Fibroblast of mammary gland (primary cell): ENCODE results near the gene UBE2Q2.
"Not testable (repeated sequence)": the region's sequence is repeated elsewhere in the genome, so short reads cannot be mapped to it uniquely, and the experiment has no call there.

Experiments
- DNase-seq: peaks from one replicate; pipeline ENCODE4 v3.0.0-alpha.2; 2010; ENCODE audit warnings: low read depth
- H3K4me3 ChIP-seq: 2 replicates; pipeline ENCODE4 v1.5.1; 2011; ENCODE audit warnings: low read depth, mild to moderate bottlenecking, low read length, moderate library complexity; ENCODE audit not compliant: control insufficient read depth
- TF ChIP-seq, protein P1 (sequence below): conservative IDR thresholded peaks from 2 replicates; pipeline ENCODE4 v1.5.1; 2011; ENCODE audit warnings: low read depth, low read length, inconsistent platforms; ENCODE audit not compliant: control insufficient read depth, insufficient read depth

The UBE2Q2 gene

DNA sequence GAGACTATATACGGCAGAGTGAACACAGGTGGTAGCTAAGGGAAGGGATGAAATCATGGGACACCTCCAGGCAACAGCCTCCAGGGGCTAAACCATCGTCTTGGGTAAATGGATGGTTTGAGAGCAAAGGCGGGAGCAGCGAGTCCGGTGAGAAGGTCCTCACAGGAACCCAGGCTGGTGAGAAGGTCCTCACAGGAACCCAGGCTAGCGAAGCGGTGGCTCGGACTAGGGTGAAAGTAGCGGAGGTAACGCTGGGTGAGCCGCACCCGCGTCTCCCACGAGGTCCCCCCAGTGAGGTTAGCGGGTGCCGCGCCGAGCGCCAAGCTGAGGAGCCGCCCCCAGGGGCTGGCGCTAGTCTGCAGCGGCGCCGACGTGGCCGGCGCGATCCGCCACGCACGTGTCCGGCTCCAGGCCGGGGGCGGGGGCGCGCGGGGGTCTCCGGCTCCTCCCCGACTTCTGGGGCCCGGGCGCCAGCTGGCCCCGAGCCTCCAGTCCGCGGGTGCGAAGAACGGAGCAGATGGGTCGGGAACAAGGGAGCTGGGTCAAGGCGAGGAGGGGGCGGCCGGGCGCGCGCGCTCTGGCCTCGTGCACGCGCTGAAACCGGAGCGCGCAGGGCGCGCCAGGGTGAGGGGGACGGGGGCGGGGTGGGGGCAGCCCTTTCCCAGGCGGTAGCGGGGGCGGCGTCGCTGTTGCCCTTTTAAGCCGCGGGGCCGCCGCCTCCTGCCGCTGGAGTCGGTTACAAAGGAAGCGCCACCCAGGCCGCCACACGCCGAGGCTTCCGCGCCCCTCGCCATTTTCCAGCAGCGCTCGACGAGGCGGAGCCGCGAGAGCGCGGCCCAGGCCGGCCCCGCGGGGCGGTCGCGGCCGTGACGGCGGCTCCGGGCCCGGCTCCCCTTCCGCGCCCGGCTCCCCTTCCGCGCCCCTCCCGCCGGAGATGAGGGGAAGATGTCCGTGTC lies at the start of gene UBE2Q2:
Gene UBE2Q2 (plus strand): TSS at position 726 of the 956 bp plus-strand sequence. CDS start 220 bp downstream, at position 946.
- DNase-seq = peak; percentile 68
- TF ChIP-seq, protein P1, sequence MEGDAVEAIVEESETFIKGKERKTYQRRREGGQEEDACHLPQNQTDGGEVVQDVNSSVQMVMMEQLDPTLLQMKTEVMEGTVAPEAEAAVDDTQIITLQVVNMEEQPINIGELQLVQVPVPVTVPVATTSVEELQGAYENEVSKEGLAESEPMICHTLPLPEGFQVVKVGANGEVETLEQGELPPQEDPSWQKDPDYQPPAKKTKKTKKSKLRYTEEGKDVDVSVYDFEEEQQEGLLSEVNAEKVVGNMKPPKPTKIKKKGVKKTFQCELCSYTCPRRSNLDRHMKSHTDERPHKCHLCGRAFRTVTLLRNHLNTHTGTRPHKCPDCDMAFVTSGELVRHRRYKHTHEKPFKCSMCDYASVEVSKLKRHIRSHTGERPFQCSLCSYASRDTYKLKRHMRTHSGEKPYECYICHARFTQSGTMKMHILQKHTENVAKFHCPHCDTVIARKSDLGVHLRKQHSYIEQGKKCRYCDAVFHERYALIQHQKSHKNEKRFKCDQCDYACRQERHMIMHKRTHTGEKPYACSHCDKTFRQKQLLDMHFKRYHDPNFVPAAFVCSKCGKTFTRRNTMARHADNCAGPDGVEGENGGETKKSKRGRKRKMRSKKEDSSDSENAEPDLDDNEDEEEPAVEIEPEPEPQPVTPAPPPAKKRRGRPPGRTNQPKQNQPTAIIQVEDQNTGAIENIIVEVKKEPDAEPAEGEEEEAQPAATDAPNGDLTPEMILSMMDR = no peak
- H3K4me3 ChIP-seq = peak within 1 kb of the TSS; percentile 81

DNA sequence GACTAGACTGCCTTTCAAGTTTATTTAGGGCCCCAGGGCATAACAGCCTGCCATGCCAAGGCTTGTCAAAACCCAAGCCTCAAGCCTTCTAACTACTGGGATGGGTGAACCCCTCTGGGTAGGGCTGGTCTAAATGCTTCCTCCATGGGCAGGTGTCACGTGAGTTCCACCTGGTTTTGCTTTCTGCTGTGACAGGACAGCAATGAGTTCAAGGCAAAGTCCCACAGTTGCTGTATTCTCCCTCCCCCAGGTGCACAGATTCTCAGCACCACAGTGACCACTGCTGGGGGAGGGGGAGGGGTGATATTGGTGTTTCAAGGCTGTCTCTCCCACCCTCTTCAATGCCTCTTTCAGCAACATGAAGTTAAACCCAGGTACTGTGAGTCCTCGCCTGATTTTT lies 46.9 kb upstream of the UBE2Q2 start:
- TF ChIP-seq, protein P1 = no peak
- no peak for DNase-seq
- H3K4me3 ChIP-seq = no peak overlapping the region

DNA sequence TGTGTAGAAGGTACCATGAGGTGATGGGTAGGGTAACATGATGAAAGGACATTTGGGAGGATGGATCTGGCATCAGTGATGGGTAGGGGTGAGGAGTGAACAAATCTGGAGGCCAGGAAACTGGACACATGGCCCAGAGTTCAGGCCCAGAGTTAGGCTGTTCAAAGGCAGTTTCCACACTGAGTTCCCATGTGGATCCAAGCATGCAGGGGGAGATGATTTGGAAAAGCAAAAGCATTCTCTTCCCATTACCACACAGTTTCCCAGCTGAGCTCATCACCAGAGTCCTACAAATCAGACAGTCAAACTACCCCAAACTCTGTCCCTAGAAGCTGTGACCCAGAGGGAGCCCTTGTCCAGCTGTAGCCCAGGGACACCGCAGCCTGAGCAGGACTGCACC lies 46.1 kb upstream of the UBE2Q2 start:
- DNase-seq = not testable (repeated sequence)

DNA sequence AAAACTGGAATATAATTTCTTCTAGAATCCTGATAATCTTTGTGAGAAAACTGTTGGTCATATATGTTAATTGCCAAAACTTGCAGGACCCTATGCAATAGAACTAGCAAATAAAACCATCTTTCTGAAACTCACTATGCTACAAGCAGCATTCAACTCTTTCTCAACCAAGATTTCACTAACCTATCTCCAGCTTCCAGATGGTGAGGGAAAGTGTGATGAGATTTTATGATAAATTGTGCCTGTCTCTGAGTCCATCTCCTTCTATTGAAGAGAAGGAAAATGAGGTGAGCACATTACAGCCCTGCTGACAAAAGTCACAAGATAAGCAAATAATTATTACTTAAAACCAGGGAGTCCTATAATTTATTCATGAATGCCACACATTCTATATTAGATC lies 44.1 kb upstream of the UBE2Q2 start:
- no peak overlapping the region for H3K4me3 ChIP-seq
- TF ChIP-seq, protein P1 = no peak
- no peak for DNase-seq

More for the DNA sequence above, 46.1 kb upstream of the UBE2Q2 start:
- H3K4me3 ChIP-seq = not testable (repeated sequence)

DNA sequence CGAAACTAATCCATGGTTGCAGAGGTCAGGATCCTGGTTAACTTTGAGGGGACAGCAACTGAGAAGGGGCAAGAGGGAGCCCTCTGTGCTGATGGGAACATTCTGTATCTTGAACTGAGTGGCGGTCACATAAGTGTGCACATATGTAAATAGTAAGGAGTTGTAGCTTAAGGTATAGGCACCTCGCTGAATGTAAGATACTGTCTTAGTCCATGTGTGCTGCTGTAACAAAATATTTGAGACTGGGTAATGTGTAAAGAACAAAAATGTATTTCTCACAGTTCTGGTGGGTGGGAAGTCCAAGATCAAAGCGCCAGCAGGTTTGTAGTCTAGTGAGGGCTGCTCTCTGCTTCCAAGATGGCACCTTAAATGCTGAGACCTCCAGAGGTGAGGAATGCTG lies 42.8 kb upstream of the UBE2Q2 start:
- DNase-seq, H3K4me3 ChIP-seq: not testable (repeated sequence)

DNA sequence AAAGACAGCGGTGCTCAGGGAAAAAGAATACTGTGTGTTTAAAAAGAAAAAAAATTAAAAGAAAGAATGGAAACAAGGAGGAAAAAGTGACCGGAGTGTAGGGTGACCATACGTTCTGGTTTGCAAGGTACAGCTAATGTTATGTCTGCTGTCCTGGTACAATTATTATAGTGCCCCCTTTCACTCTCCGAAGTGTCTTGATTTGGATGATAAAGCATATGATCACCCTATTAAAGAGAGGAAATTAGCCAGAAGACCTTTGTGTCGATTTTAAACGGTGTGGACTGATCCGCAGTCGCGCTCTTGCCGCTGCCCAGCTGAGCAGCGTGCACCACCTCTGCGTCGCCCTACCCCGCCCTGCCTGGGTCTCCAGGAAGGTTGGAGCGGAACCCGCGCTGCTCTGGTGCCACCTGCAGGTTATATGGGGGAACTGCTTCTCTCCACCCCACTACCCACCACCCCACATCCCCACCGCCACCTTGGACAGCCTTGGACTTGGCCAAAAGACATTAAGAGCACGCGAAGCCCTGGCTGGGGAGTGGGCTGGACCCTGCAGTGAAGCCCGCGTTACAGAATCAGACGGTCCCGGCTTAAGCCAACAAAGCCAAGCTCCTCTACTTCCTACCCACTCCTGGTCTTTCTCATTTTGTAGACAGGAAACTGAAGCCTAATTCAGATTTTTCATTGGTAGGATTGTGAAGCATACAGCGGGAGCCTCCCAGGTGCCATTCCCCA lies 41.2 kb upstream of the UBE2Q2 start:
- DNase-seq = peak; percentile 63
- TF ChIP-seq, protein P1 = peak; percentile 78
- peak overlapping the region; percentile 29 for H3K4me3 ChIP-seq

DNA sequence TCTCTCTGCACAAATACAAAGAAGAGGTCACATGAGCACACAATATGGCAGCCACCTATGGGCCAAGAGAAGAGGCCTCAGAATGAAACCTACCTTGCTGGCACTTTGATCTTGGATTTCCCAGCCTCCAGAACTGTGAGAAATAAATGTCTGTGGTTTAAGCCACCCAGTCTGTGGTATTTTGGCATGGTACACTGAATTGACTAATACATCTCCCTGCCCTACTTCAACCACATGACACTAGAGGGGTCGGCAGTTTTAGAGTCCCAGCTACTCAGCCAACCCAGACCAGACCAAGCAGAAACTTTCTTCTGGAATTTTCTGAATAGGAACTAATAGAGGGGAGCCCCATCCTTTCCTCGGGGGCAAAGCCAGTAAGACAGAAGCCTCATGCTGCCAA lies 35.8 kb upstream of the UBE2Q2 start:
- not testable (repeated sequence) for H3K4me3 ChIP-seq
- peak; percentile 40 for DNase-seq

DNA sequence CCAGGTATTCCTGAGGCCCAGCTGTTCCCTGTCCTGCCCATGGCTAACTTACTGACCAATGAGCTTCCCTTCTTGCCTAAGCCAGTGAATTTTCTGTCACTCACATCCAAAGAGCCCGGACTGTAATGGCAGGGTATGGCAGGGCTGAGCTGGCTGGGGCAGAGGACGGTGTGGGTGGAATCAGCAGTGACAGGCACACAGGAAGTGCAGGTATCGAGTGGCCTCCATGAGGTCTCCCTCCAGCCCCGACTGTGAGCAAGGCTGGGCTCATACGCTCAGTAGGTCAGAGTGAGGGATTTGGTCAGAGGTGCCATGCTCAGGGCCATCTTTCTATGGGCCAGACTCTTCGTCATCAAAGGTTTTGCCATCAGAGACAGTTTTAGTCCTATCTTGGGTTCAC lies 35.2 kb upstream of the UBE2Q2 start:
- not testable (repeated sequence) for DNase-seq, H3K4me3 ChIP-seq
